OCI-LY7 (cell line): ENCODE results near the gene CAND1. TPM values are rescaled to one million over a fixed set of nuclear protein-coding genes. Genes with fewer than 3 reads are reported as not detected.

Source experiments
- BruUV-seq: library from RNA; stranded (reverse); fragments of 400-500 nt; replicated peaks from 2 replicates; lab custom pipeline; 2021; lab: Mats Ljungman, UMichigan
- CTCF ChIA-PET: fragments of 300-600 bp; sonication (Branson Sonifier 250); formaldehyde crosslinking; loops from one replicate; lab custom pipeline; 2022; ENCODE audit warnings: antibody characterized with exemption; ENCODE audit not compliant: unreplicated experiment; lab: Charles Lee
- POLR2A ChIA-PET: fragments of 300-600 bp; sonication (Branson Sonifier 250); formaldehyde crosslinking; loops from one replicate; lab custom pipeline; 2022; ENCODE audit warnings: antibody characterized with exemption; lab: Charles Lee
- DNase-seq: peaks from one replicate; pipeline ENCODE4 v3.0.0-alpha.2; 2015; ENCODE audit warnings: low spot score
- H2AFZ ChIP-seq: fragments of 200-600 bp; sonication (generic), shearing (Covaris generic); 2 replicates; pipeline ENCODE4 v1.6.1; 2014; ENCODE audit warnings: mild to moderate bottlenecking, antibody characterized with exemption, low read length, moderate library complexity
- H3K27ac ChIP-seq: fragments of 200-600 bp; sonication (generic); 2 replicates; pipeline ENCODE4 v1.5.1; 2014; ENCODE audit warnings: mixed run types, low read depth, mild to moderate bottlenecking, moderate library complexity, low read length, inconsistent platforms; ENCODE audit not compliant: poor library complexity, severe bottlenecking
- H3K36me3 ChIP-seq: fragments of 200-600 bp; sonication (generic); 2 replicates; pipeline ENCODE4 v1.6.1; 2014; ENCODE audit warnings: mild to moderate bottlenecking, antibody characterized with exemption, low read length, moderate library complexity, mixed read lengths; ENCODE audit not compliant: insufficient read depth
- H3K4me1 ChIP-seq: fragments of 200-600 bp; sonication (generic); 2 replicates; pipeline ENCODE4 v1.5.1; 2014; ENCODE audit warnings: mild to moderate bottlenecking, low read length; ENCODE audit not compliant: insufficient read depth, poor library complexity, severe bottlenecking
- H3K4me2 ChIP-seq: fragments of 200-600 bp; sonication (generic); 2 replicates; pipeline ENCODE4 v1.6.1; 2014; ENCODE audit warnings: mild to moderate bottlenecking, low read length
- H3K4me3 ChIP-seq: fragments of 200-600 bp; sonication (generic); 2 replicates; pipeline ENCODE4 v1.5.1; 2014; ENCODE audit warnings: mild to moderate bottlenecking, low read depth, low read length; ENCODE audit not compliant: poor library complexity, severe bottlenecking
- H3K79me2 ChIP-seq: fragments of 200-600 bp; sonication (generic); 2 replicates; pipeline ENCODE4 v1.6.1; 2016; ENCODE audit warnings: low read depth, mild to moderate bottlenecking, low read length, moderate library complexity, mixed read lengths; ENCODE audit not compliant: insufficient read depth
- H3K9me2 ChIP-seq: fragments of 200-600 bp; sonication (generic); 2 replicates; pipeline ENCODE4 v1.6.1; 2016; ENCODE audit warnings: mild to moderate bottlenecking, low read length, mixed read lengths; ENCODE audit not compliant: insufficient read depth
- H3K9me3 ChIP-seq: fragments of 200-600 bp; sonication (generic); 2 replicates; pipeline ENCODE4 v1.6.1; 2014; ENCODE audit warnings: mild to moderate bottlenecking, mixed run types, low read length, mixed read lengths
- H4K20me1 ChIP-seq: fragments of 200-600 bp; sonication (generic); 2 replicates; pipeline ENCODE4 v1.6.1; 2014; ENCODE audit warnings: mild to moderate bottlenecking, antibody characterized with exemption, low read length, moderate library complexity, mixed read lengths; ENCODE audit not compliant: insufficient read depth
- EZH2phosphoT487 ChIP-seq: fragments of 200-600 bp; sonication (generic); IDR thresholded peaks from 2 replicates; pipeline ENCODE4 v1.6.1; 2018; ENCODE audit warnings: low read depth, borderline replicate concordance, mild to moderate bottlenecking, mixed run types, antibody characterized with exemption, low read length, moderate library complexity, mixed read lengths
- intact Hi-C: fragments of 100-400 bp; cut with micrococcal nuclease; formaldehyde crosslinking; loops from one replicate; pipeline ENCODE4 v1.10.0; 2022; ENCODE audit not compliant: unreplicated experiment
- total RNA-seq, 2 experiments: library from RNA; depleted of rRNA in 1 of 2; stranded (reverse); fragments of >200 nt in 1 of 2; shearing (Covaris generic) in 1 of 2; gene quantifications; 2 replicates each; pipeline ENCODE4 v1.2.3, GENCODE V29; 2014 to 2022
- TF ChIP-seq, protein P1 (sequence below): fragments of 200-600 bp; sonication (generic); conservative IDR thresholded peaks from 2 replicates; pipeline ENCODE4 v1.5.1; 2014; ENCODE audit warnings: mild to moderate bottlenecking, antibody characterized with exemption, low read length, moderate library complexity, mixed read lengths

The CAND1 gene
- total RNA-seq, 2 experiments from 2014 or later = 109 to 207 TPM

DNA sequence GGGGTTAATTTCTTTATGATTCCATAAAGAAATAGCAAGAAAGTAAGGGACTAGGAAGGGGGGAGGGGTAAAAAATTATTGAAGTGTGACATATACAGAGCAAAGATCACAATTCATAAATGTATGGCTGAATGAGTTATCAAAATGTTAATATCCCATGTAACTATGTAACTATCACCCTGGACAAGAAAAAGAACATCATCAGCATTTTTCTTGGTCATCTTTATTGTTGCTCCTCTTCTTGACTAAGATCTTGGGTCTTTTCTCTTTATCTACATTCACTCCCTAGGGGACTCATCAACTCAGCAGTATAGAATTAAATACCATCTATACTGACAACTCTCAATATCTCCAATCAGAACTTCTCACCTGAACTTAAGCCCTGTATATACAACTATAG is 57.5 kb downstream of the CAND1 start:
- no peak for DNase-seq
- H3K9me3 ChIP-seq = no peaks in the 10 kb centered on the region
- TF ChIP-seq, protein P1, sequence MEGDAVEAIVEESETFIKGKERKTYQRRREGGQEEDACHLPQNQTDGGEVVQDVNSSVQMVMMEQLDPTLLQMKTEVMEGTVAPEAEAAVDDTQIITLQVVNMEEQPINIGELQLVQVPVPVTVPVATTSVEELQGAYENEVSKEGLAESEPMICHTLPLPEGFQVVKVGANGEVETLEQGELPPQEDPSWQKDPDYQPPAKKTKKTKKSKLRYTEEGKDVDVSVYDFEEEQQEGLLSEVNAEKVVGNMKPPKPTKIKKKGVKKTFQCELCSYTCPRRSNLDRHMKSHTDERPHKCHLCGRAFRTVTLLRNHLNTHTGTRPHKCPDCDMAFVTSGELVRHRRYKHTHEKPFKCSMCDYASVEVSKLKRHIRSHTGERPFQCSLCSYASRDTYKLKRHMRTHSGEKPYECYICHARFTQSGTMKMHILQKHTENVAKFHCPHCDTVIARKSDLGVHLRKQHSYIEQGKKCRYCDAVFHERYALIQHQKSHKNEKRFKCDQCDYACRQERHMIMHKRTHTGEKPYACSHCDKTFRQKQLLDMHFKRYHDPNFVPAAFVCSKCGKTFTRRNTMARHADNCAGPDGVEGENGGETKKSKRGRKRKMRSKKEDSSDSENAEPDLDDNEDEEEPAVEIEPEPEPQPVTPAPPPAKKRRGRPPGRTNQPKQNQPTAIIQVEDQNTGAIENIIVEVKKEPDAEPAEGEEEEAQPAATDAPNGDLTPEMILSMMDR = no peak
- intact Hi-C loops = no loop called here
- no peaks in the 10 kb centered on the region for H4K20me1 ChIP-seq
- H3K4me3 ChIP-seq = no peak overlapping the region
- no peak overlapping the region for H3K27ac ChIP-seq
- ChIA-PET POLR2A (no interaction called here), CTCF (no interaction called here)
- no peak overlapping the region for H2AFZ ChIP-seq
- no peaks in the 10 kb centered on the region for H3K4me1 ChIP-seq
- H3K4me2 ChIP-seq = no peak overlapping the region
- H3K79me2 ChIP-seq = no peaks in the 10 kb centered on the region
- H3K9me2 ChIP-seq = no peaks in the 10 kb centered on the region
- H3K36me3 ChIP-seq = peaks cover 15% of the 10 kb centered on the region
- BruUV-seq = no TSS peak

DNA sequence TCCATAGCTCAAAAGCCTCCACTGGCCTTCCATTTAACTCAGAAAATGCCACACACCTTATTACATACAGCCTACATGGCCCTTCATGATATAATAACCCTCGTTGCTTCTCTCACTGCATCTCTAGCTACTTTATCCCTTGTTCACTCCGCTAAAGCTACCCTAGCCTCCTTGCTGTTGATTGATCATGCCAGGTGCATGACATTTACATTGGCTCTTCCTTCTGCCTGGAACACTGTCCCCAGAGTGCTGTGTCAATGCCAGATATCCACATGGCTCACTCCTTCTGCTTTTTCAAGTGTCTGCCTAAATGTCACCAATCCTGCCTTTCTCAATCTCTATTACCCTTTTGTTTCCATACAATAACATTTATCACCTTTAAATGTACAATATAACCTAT is 58.3 kb downstream of the CAND1 start:
- ChIA-PET CTCF (no interaction called here), POLR2A (interaction anchor here (0.6 kb wide), 1 partner anchor 72 kb away, joined by 3 read pairs; no protein-coding TSS in a partner anchor)
- DNase-seq = no peak
- Histone ChIP-seq H3K9me3 (no peaks in the 10 kb centered on the region), H4K20me1 (no peaks in the 10 kb centered on the region), H3K36me3 (peaks cover 7% of the 10 kb centered on the region), H3K9me2 (no peaks in the 10 kb centered on the region), H3K4me2 (no peak overlapping the region), H3K4me3 (no peak overlapping the region), H3K79me2 (no peaks in the 10 kb centered on the region), H3K27ac (no peak overlapping the region), H2AFZ (no peak overlapping the region), H3K4me1 (no peaks in the 10 kb centered on the region)
- intact Hi-C loops = no loop called here
- TF ChIP-seq, protein P1 = no peak
- TF ChIP-seq EZH2phosphoT487 = no peak
- BruUV-seq = no TSS peak

DNA sequence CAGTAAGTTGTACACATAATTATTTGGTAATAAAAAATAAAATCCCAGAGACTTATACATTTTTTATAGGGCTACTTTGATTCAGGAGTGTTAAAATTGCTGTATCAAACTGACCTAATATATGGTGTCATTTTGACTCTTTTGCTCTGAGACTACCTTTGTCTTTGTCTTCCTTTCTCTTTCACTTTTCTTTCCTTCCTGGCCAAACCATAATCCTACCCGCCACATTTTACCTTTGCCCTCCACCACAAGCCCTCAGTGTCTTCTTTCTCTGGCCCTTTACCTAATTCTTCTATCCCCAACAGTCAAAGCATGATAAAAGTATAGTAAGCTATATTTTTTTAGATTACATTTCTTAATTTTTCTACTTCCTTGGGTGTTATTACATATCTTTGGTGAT is 62.0 kb downstream of the CAND1 start:
- Histone ChIP-seq H3K9me2 (no peaks in the 10 kb centered on the region), H3K4me2 (no peak overlapping the region), H4K20me1 (no peaks in the 10 kb centered on the region), H3K4me1 (no peaks in the 10 kb centered on the region), H3K79me2 (no peaks in the 10 kb centered on the region), H3K4me3 (no peak overlapping the region), H2AFZ (no peak overlapping the region), H3K27ac (no peak overlapping the region), H3K9me3 (no peaks in the 10 kb centered on the region), H3K36me3 (no peaks in the 10 kb centered on the region)
- POLR2A ChIA-PET = interaction anchor here (0.7 to 1.8 kb wide), 4 partner anchors 17 to 1004 kb away, joined by 3 to 4 read pairs (median 3); no protein-coding TSS in a partner anchor
- no TSS peak for BruUV-seq
- DNase-seq = no peak
- CTCF ChIA-PET = no interaction called here
- no peak for TF ChIP-seq EZH2phosphoT487
- TF ChIP-seq, protein P1 = no peak
- intact Hi-C loops = no loop called here
